ENCODE data around the gene TNNI3K.
"Not testable (repeated sequence)": the region's sequence is repeated elsewhere in the genome, so short reads cannot be mapped to it uniquely, and the experiment has no call there.

Gene TNNI3K

GRCh38 chr1:74235153-74235552 is at the start of gene TNNI3K:
Gene TNNI3K (plus strand): TSS chr1:74235387. CDS start chr1:74235452, 65 bp downstream.
- no peak for DNase-seq

- no peak for DNase-seq
Measured at GRCh38 chr1:74193908-74194307, 41.3 kb upstream of the TNNI3K start.

GRCh38 chr1:74195339-74195738 is 39.8 kb upstream of the TNNI3K start:
- no peak for DNase-seq

GRCh38 chr1:74197255-74197654 is 37.9 kb upstream of the TNNI3K start:
- no peak for DNase-seq

GRCh38 chr1:74197657-74198552 is 37.3 kb upstream of the TNNI3K start, which contains the start of the genes FPGT and LRRIQ3:
Gene FPGT (plus strand): TSS chr1:74198242. CDS start chr1:74198279, 37 bp downstream.
Gene LRRIQ3 (minus strand): TSS chr1:74198176. CDS start chr1:74183684, 14,492 bp downstream.
- DNase-seq: peak; percentile 96 to 98 (median 96)

- DNase-seq: no peak
Measured at GRCh38 chr1:74199504-74199903, 35.7 kb upstream of the TNNI3K start.

- no peak for DNase-seq
Measured at GRCh38 chr1:74205266-74205665, 29.9 kb upstream of the TNNI3K start.

- DNase-seq: no peak
Measured at GRCh38 chr1:74215229-74215628, 20.0 kb upstream of the TNNI3K start.

- no peak for DNase-seq
Measured at GRCh38 chr1:74222701-74223100, 12.5 kb upstream of the TNNI3K start.

GRCh38 chr1:74223453-74223852 is 11.7 kb upstream of the TNNI3K start:
- DNase-seq: no peak

- DNase-seq: no peak
Measured at GRCh38 chr1:74236440-74236839, 1.3 kb downstream of the TNNI3K start.

GRCh38 chr1:74237035-74237434 is 1.8 kb downstream of the TNNI3K start:
- DNase-seq: no peak

- no peak for DNase-seq
Measured at GRCh38 chr1:74237787-74238186, 2.6 kb downstream of the TNNI3K start.

GRCh38 chr1:74245168-74245772 is 10.1 kb downstream of the TNNI3K start:
- peak; percentile 23 to 70 (median 34) for DNase-seq

- DNase-seq: no peak
Measured at GRCh38 chr1:74246315-74246714, 11.1 kb downstream of the TNNI3K start.

- DNase-seq: no peak
Measured at GRCh38 chr1:74247881-74248528, 12.8 kb downstream of the TNNI3K start.

- not testable (repeated sequence) for DNase-seq
Measured at GRCh38 chr1:74253243-74253824, 18.1 kb downstream of the TNNI3K start.

- DNase-seq: no peak
Measured at GRCh38 chr1:74266001-74266400, 30.8 kb downstream of the TNNI3K start.

- DNase-seq: no peak
Measured at GRCh38 chr1:74271503-74271902, 36.3 kb downstream of the TNNI3K start.

- no peak for DNase-seq
Measured at GRCh38 chr1:74280642-74281396, 45.6 kb downstream of the TNNI3K start.

GRCh38 chr1:74286414-74286813 is 51.2 kb downstream of the TNNI3K start:
- DNase-seq: no peak

GRCh38 chr1:74314438-74314837 is 79.3 kb downstream of the TNNI3K start:
- DNase-seq: no peak
